NB4 (cell line): ENCODE measurements around the gene SLC35B2.

Experiments
- CTCF ChIP-seq: IDR thresholded peaks from one replicate; pipeline ENCODE4 v1.5.1; 2012; ENCODE audit warnings: low read depth, low read length
- MAX ChIP-seq: IDR thresholded peaks from 2 replicates; pipeline ENCODE4 v1.6.1; 2011; ENCODE audit warnings: low read depth, low read length
- POLR2A ChIP-seq: IDR thresholded peaks from 2 replicates; pipeline ENCODE4 v1.6.1; 2011; ENCODE audit warnings: mild to moderate bottlenecking; ENCODE audit not compliant: insufficient read length; ENCODE audit errors: extremely low read depth

- TF ChIP-seq POLR2A (no peak), CTCF (no peak), MAX (no peak)
Measured at GRCh38 chr6:44217332-44218143, 39.8 kb downstream of the SLC35B2 start.
